PC-3 (cell line): Measurements from ENCODE around the gene IFT122.
"Not testable (repeated sequence)": the region's sequence is repeated elsewhere in the genome, so short reads cannot be mapped to it uniquely, and the experiment has no call there.

Source experiments
- EZH2 ChIP-seq: fragments of 300-600 bp; sonication (generic); IDR thresholded peaks from one replicate; pipeline ENCODE4 v1.6.1; 2017; ENCODE audit warnings: antibody characterized with exemption, mild to moderate bottlenecking, low read length; ENCODE audit not compliant: unreplicated experiment
- EZH2phosphoT487 ChIP-seq: fragments of 300-600 bp; sonication (generic); IDR thresholded peaks from 2 replicates; pipeline ENCODE4 v1.6.1; 2018; ENCODE audit warnings: mild to moderate bottlenecking, antibody characterized with exemption, low read length, borderline replicate concordance
- TF ChIP-seq, protein P1 (sequence below): fragments of 300-600 bp; sonication (generic); conservative IDR thresholded peaks from 2 replicates; pipeline ENCODE4 v1.5.1; 2017; ENCODE audit warnings: antibody characterized with exemption, low read depth, mild to moderate bottlenecking, low read length

DNA sequence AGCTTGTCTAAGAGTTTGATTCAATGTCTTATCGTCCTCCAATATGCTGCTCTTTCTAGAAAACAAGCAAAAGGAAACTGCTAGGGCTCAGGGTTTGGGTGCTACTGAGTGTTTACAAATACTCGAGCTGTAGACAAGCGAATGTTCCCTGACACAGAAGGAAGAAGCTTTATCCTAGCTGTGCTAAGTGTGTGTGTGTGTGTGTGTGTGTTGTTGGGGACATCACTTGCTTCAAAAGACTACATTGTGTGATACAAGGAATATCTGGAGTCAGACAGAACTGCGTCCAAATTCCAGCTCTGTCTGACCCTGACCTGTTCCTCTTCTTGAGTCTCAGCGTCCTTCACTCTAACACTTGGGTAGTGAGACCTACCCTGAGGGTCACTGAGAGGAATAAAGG is 54.5 kb downstream of the IFT122 start:
- not testable (repeated sequence) for TF ChIP-seq EZH2phosphoT487, EZH2
- TF ChIP-seq, protein P1, sequence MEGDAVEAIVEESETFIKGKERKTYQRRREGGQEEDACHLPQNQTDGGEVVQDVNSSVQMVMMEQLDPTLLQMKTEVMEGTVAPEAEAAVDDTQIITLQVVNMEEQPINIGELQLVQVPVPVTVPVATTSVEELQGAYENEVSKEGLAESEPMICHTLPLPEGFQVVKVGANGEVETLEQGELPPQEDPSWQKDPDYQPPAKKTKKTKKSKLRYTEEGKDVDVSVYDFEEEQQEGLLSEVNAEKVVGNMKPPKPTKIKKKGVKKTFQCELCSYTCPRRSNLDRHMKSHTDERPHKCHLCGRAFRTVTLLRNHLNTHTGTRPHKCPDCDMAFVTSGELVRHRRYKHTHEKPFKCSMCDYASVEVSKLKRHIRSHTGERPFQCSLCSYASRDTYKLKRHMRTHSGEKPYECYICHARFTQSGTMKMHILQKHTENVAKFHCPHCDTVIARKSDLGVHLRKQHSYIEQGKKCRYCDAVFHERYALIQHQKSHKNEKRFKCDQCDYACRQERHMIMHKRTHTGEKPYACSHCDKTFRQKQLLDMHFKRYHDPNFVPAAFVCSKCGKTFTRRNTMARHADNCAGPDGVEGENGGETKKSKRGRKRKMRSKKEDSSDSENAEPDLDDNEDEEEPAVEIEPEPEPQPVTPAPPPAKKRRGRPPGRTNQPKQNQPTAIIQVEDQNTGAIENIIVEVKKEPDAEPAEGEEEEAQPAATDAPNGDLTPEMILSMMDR: not testable (repeated sequence)
